Kidney tubule cell (primary cell): ENCODE measurements around the gene CPOX.

ENCODE experiments used
- DNase-seq: peaks from one replicate; pipeline ENCODE4 v3.0.0-alpha.2; 2018; ENCODE audit warnings: low spot score

CPOX gene

GRCh38 chr3:98534734-98535133 is 58.7 kb downstream of the CPOX start:
- DNase-seq: no peak

GRCh38 chr3:98534168-98534567 is 59.2 kb downstream of the CPOX start:
- no peak for DNase-seq

- no peak for DNase-seq
Observed at GRCh38 chr3:98532709-98533571, 60.5 kb downstream of the CPOX start.

- no peak for DNase-seq
Observed at GRCh38 chr3:98532275-98532637, 61.2 kb downstream of the CPOX start.

GRCh38 chr3:98531622-98532274 is 61.7 kb downstream of the CPOX start, which contains the start of gene GPR15:
Gene GPR15, plus strand, starts transcription at chr3:98531978. Its CDS starts 56 bp downstream, at chr3:98532034.
- DNase-seq: no peak

- DNase-seq: no peak
Observed at GRCh38 chr3:98530676-98531075, 62.7 kb downstream of the CPOX start.

GRCh38 chr3:98529856-98530459 is 63.5 kb downstream of the CPOX start:
- DNase-seq: no peak
